Activated CD4-positive, alpha-beta T cell treated with anti-CD3 and anti-CD28 coated beads, Interleukin-2, amount 50 U/mL, for 24 hours (primary cell): Measurements from ENCODE around the gene ZNF200.
A peak's percentile ranks its signal among the peaks of the same experiment; 100 is the strongest.
"Not testable (repeated sequence)": the region's sequence is repeated elsewhere in the genome, so short reads cannot be mapped to it uniquely, and the experiment has no call there.

Source experiments
- DNase-seq, 2 donors: peaks; one replicate each; pipeline ENCODE4 v3.0.0-alpha.2; 2020; ENCODE audit warnings: low read depth in 1 of 2, low spot score in 1 of 2

ZNF200 gene

GRCh38 chr16:3234857-3235561 is at the start of gene ZNF200:
TSS of gene ZNF200 (minus strand) at chr16:3235158. CDS start at chr16:3233755, 1,403 bp downstream.
- DNase-seq = peak; percentile 92

GRCh38 chr16:3283543-3284447 is 48.8 kb upstream of the ZNF200 start:
- no peak for DNase-seq

DNA sequence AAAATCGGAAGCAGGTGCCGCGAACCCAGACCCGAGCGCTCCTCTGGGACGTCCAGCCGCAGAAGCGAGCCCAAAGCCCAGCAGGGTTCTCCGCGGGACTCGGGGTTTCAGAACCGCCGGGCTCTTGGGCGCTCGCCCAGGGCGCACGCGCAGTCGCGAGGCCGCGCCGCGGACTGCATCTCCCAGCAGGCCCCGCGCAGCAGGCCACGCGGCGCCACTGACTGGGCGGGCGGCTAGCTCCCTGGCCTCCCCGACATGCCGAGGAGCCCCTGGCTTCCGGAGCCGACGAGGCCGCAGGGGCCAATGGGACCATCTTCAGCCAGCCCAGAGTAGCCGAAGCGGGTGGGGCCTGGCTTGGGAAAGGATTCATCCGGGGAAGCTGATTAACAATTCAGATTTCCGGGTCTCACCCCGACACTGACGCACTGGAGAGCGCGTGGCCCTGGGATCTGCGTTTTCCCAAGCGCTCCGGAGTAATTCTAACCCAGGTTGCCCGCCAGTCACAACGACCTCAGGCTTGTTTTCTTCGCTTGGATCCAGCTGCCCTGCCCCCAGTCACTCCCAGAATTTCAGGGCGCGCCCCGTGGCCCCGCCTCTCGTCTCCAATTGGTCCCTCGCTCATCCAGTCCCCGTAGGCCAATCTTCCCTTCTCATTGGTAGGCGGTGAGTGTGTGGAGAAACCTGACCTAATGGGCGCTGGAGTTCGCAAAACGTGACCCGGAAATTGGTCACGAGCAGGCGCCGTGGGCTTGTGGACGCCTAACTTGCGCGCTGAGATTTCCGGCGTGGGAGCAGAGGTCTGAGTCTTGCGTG is 48.0 kb upstream of the ZNF200 start, which contains the start of gene ZNF263:
Gene ZNF263, plus strand, starts transcription at position 762 of the 813 bp plus-strand sequence. CDS start 328 bp downstream, outside the sequence.
- DNase-seq = peak; percentile 84 to 93

DNA sequence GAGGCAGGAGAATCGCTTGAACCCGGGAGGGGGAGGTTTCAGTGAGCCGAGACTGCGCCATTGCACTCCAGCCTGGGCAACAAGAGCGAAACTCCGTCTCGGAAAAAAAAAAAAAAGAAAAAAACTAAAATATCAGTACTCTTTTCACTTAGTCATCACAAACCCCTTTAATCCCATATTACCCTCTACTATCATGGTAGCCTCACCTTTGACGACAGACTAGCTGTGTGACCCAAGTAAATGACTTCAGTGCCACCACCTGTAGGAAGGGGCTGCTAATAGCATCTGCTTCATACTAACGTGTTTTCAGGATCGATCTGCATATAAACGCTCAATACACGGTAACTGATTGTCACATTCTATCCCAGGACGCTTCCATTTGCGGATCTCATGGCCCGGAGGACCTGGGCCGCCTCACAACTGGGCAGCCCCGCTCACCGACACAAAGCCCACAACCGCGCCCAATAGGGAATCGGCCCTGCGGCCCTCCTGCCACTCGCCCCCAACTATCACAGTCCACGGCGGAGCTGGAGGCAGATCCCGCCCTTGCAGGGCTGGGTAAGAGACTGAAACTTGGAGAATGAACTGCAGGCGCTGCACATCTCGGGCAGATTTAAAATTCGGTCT is 47.3 kb upstream of the ZNF200 start:
- DNase-seq = no peak

GRCh38 chr16:3281222-3281820 is 46.4 kb upstream of the ZNF200 start:
- no peak for DNase-seq

- DNase-seq = no peak
These were observed 41.7 kb upstream of the ZNF200 start for GRCh38 chr16:3276679-3277078.

DNA sequence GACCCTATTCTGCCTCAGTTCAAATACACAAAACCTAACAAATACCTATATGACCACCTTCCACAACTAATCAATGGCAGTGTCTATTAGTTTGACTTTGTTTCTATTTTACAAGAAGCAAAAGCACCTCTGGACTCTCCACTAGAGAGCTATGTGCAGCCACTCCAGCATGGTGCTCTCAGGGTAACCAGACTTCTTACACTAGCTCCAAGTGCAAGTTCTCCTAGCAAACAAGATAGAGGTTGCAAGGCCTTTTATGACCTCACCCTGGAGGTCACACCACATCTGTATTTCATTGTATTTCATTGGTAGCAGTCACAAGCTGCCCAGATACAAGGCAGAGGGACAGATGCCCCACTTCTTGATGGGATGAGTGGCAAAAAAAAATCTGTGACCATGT is 40.0 kb upstream of the ZNF200 start:
- no peak for DNase-seq

- DNase-seq = no peak
These were observed 39.5 kb upstream of the ZNF200 start for GRCh38 chr16:3274490-3274889.

GRCh38 chr16:3271281-3271680 is 36.3 kb upstream of the ZNF200 start:
- not testable (repeated sequence) for DNase-seq

DNA sequence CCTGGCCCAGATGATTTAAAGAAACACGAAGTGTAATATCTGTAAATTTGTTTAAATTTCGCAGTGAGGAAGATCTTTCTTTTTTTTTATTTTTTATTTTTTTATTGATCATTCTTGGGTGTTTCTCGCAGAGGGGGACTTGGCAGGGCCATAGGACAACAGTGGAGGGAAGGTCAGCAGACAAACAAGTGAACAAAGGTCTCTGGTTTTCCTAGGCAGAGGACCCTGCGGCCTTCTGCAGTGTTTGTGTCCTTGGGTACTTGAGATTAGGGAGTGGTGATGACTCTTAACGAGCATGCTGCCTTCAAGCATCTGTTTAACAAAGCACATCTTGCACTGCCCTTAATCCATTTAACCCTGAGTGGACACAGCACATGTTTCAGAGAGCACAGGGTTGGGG is 35.8 kb upstream of the ZNF200 start:
- not testable (repeated sequence) for DNase-seq

DNA sequence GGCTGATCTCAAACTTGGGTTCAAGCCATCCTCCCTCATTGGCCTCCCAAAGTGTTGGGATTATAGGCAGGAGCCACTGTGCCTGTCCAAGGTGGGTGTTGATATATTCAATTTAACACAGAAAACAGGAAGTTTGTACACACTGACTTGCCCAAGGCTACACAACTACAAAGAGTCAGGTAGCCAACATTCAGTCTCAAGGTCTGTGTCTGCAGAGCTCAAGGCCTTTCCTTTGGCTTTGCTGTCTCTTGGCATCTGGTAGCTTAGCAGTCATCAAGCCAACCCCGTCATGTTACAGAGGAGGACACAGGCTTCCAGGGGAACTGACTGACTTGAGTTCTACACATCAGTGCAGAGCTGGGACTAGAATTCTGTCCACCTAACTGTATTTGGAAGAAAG is 33.3 kb upstream of the ZNF200 start:
- no peak for DNase-seq

- no peak for DNase-seq
These were observed 32.0 kb upstream of the ZNF200 start for GRCh38 chr16:3266873-3267537.

GRCh38 chr16:3264137-3265036 is 29.4 kb upstream of the ZNF200 start:
- DNase-seq = peak; percentile 91 to 98

DNA sequence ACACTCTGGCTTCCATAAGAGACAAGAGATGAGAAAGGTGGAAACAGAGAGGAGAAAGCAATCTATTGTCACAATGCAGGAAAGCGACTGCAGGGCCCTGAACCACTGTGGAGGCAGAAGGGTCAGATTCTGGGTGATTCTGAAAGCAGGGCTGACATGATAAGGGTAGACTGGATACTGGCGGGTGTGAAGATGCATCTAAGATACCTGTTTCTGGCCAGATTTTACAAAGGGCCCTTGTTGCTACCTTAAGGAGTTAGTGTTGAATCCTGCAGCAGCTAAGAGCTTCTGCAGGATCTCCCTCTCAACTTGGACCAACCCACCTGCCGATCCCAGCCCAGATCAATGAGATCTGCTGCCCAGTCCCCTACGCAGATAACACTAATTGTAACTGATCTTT is 27.6 kb upstream of the ZNF200 start:
- DNase-seq = no peak

DNA sequence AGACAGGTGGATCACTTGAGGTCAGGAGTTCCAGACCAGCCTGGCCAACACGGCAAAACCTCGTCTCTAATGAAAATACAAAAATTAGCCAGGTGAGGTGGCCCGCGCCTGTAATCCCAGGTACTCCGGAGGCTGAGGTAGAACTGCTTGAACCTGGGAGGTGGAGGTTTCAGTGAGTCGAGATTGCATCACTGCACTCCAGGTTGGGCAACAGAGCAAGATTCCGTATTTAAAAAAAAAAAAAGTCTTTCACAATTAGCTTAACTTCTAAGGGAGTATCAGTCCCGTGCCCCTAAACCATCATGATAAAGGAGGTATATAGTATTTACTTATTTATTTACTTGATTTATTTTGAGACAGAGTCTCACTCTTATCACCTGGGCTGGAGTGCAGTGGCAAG is 24.9 kb upstream of the ZNF200 start:
- DNase-seq = no peak

GRCh38 chr16:3256866-3257465 is 22.0 kb upstream of the ZNF200 start:
- no peak for DNase-seq

DNA sequence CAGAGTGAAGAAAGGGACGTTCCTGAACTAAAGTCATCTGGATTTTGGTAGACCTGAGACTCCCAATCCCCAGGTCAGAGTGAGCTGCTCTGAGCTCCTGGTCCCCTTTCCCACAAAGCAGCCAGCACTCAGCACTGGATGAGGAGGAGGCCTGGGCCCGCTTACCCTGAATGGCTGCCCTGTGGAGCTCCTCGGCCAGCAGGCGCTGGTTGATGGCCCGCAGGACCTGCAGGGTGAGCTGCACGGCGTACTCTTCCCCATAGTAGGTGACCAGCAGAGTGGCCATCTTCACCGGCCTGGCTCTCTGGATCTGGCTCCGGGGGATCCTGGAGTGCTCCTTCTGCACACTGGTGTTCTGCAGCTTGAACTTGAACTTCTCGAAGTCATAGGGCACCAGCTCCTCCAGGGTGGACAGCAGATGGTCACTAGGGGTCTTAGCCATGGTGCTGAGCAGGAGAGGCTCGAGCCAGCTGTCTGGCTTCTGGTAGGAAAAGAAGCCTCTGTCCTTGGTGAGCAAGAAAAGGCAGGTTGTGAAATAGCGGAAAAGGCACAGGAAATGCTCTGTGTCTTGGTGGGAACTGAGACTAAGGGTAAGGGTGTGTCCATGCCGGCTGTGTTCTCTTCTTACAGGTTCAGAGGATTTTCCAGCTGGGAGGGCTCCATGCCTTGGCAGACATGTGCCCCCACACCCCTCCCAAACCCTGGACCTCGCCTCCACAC is 21.3 kb upstream of the ZNF200 start, which contains the start of gene MEFV:
Gene MEFV, minus strand, starts transcription at position 488 of the 720 bp plus-strand sequence. Its CDS starts 46 bp downstream, at position 442.
- DNase-seq = no peak

DNA sequence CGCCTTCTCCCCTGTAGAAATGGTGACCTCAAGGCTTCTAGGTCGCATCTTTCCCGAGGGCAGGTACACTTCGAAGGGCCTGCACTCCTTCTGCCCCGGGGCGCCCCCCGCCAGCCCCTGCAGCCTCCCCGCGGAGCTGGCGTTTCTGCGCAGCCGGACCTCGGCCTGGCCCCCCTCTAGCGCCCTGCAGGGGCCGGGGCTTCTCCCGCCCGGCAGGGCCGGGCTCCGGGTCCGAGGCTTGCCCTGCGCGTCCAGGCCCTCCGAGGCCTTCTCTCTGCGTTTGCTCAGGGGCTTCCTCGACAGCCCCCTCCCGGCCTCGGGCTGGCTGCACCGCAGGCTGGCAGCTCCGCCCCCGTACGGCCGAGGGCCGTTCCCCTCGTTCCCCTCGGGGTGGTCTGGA is 19.4 kb upstream of the ZNF200 start:
- DNase-seq = no peak
